IPS-18c (cell line): ENCODE data around the gene NR2C2.

Experiments used
- H3K4me3 ChIP-seq: 2 replicates; pipeline ENCODE4 v1.7.0; 2013; ENCODE audit warnings: low read depth, mild to moderate bottlenecking, low read length, moderate library complexity; ENCODE audit not compliant: insufficient read depth
- H3K9me3 ChIP-seq: one replicate; pipeline ENCODE4 v1.6.1; 2013; ENCODE audit warnings: mild to moderate bottlenecking, low read length, moderate library complexity; ENCODE audit not compliant: control insufficient read depth, insufficient read depth

The NR2C2 gene

DNA sequence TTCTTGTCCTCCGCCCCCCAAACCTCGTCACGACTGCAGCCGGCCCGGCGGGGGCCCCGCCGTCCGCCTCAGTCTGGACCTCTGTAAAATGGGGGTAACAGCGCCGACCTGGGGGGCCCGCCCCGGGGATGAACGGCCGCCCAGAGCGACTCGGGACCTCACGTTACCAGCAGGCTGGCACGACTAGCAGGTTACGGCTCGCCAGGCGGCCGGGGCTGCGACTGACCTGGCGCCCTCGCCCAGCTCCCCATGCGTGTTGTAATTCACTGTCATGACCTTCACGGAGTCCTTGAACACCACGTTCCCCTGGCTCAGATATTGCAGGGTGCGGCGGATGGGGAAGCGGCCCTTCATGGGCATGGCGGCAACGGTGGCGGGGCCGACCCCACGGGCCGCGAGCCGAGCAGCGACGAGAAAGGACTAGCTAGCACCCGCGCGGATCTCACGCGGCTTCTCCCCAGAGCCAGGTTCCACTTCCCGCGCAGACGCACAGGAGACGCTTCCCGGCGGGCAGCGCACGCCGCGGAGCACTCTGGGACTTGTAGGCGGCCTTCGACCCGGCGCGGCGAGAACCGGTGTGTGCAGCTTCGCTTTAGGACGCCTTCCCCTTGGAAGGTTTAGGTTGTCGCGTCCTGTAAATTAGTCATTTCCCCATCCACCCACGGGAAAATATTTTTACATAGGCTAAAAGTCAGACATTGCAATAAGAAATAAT is 117.6 kb downstream of the NR2C2 start, which contains the start of gene MRPS25:
TSS of gene MRPS25 (minus strand) at position 481 of the 715 bp plus-strand sequence. CDS start at position 360, 121 bp downstream.
- Histone ChIP-seq H3K4me3 (peak within 1 kb of the TSS; percentile 91), H3K9me3 (no peaks in the 10 kb centered on the region)

DNA sequence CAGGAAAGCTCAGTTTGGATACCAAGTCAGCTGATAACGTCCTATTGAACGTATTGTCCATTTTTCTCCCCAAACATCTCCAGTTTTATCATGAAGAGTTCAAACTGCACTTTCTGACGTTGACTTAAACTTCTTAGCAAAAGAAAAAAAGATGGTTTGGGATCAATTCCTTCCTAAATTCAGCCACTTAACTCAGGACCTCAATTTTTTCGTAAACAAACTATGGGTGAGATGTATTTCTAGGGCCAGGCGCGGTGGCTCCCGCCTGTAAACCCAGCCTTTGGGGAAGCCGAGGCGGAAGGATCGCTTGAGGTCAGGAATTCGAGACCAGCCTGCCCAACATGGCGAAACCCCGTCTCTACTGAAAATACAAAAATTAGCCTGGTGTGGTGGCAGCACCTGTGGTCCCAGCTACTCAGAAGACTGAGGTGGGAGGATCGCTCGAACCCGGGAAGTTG is 118.2 kb downstream of the NR2C2 start:
- Histone ChIP-seq H3K4me3 (peak overlapping the region; percentile 91), H3K9me3 (no peaks in the 10 kb centered on the region)

GRCh38 chr3:15066467-15066866 is 119.1 kb downstream of the NR2C2 start:
- Histone ChIP-seq H3K9me3 (no peaks in the 10 kb centered on the region), H3K4me3 (no peak overlapping the region)

GRCh38 chr3:15069441-15069840 is 122.1 kb downstream of the NR2C2 start:
- no peaks in the 10 kb centered on the region for H3K9me3 ChIP-seq

DNA sequence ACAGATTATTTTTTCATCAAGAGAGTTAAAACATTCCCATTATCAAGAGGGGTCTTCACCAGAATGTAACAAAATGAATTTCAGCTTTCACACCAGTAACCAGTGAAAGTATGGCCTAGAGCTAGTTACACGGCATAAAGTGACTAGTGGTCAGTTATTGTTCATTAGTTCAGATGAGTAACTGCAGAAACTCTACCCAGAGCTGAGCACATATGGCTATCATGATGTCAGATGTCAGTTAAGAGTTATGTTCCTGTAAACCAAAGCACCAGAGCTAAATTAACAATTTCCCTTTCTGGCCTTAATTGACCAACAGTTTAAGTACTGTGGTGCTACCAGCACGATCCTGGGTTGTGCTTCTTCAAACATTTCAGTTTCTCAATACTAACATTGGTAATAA is 124.3 kb downstream of the NR2C2 start:
- Histone ChIP-seq H3K9me3 (no peaks in the 10 kb centered on the region), H3K4me3 (no peak overlapping the region)

More at GRCh38 chr3:15069441-15069840, 122.1 kb downstream of the NR2C2 start:
- no peak overlapping the region for H3K4me3 ChIP-seq

DNA sequence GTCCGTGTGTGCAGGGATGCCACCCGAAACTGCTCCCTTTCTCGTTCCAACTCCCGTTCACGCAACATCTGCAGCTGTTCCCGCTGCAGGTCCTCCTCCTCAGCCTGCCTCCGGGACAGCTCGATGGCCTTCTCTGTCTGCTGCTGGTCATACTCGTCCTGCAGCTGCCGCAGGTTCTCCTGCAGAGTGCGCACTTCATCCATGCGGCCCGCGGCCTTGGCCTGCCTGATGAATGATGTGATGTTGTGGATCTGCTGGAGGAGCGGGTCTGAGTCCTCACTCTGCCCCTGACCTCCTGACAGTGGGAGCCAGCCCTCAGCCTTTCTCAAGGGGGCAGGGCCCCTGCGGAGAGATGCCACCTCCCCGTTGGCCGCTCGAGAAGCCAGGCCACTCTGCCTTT is 127.1 kb downstream of the NR2C2 start:
- no peak overlapping the region for H3K4me3 ChIP-seq

DNA sequence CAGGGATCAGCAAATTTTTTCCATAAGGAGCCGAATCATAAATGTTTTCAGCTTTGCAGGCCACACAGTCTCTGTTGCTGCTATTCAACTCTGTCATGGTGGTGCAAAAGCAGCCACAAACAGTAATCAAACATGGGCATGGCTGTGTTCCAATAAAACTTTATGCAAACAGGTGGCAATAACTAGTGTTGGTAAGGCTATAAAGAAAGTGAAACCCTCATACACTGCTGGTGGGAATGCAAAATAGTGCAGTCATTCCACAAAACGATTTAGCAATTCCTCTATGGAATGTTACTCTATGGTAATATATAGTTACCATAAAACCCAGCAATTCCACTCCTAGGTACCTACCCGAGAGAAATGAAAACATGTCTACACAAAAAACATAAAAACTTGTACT is 131.7 kb downstream of the NR2C2 start:
- no peaks in the 10 kb centered on the region for H3K9me3 ChIP-seq
- no peak overlapping the region for H3K4me3 ChIP-seq

More for the DNA sequence above, 127.1 kb downstream of the NR2C2 start:
- no peaks in the 10 kb centered on the region for H3K9me3 ChIP-seq

DNA sequence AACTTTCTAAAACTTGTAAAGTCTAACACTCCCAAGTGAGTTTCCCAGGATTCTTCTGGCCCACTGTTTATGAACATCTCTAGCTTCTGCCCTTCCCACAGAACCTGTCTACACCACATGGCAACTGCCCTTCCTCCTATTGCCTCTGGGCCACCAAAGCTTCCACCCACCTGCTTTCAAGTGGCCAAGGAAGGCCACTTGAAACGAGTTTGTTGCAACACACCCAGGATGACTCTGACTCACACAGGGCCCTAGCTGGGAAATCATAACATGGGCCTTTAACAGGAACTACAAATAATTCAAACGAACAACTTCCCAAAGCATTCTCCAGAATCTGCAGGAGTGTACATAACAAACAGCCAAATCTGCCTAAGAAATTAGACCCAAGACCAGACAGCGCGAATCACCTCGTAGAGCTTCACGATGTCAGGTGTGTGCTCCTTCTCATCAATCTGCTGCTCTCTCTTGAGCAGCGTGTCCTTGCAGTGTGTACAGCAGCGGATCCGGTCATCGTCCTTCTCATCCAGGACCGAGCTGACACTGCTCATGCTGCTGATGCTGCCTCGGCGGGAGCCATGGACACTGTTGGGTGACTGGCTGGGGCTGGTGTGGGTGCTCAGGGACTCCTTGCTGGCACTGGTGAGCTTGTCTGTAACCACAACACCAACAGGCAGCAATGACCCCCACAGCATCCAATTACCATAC is 134.7 kb downstream of the NR2C2 start:
- no peak overlapping the region for H3K4me3 ChIP-seq

GRCh38 chr3:15083252-15083651 is 135.9 kb downstream of the NR2C2 start:
- H3K4me3 ChIP-seq, result no peak overlapping the region
- no peaks in the 10 kb centered on the region for H3K9me3 ChIP-seq

More for the DNA sequence above, 134.7 kb downstream of the NR2C2 start:
- H3K9me3 ChIP-seq, result no peaks in the 10 kb centered on the region

DNA sequence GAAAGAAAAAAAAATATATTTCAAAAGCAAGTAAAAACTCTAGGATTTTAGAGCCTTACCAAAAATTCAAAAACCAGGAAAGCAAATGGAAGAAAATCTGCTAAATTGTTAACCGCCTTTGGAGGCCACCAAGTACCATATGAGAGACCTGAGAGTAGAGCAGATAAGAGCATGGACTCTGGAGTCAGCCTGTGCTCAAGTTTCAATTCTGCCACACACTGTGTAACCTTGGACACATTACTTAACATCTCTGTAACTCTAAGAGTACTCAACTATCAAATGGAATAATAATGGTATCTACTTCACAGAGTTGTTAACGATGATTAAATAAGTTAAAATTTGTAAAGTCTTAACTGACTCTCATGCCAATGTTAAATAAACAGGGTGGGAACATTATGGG is 138.9 kb downstream of the NR2C2 start:
- no peaks in the 10 kb centered on the region for H3K9me3 ChIP-seq

GRCh38 chr3:15086699-15087098 is 139.3 kb downstream of the NR2C2 start:
- Histone ChIP-seq H3K4me3 (no peak overlapping the region), H3K9me3 (no peaks in the 10 kb centered on the region)

More for the DNA sequence above, 138.9 kb downstream of the NR2C2 start:
- no peak overlapping the region for H3K4me3 ChIP-seq

DNA sequence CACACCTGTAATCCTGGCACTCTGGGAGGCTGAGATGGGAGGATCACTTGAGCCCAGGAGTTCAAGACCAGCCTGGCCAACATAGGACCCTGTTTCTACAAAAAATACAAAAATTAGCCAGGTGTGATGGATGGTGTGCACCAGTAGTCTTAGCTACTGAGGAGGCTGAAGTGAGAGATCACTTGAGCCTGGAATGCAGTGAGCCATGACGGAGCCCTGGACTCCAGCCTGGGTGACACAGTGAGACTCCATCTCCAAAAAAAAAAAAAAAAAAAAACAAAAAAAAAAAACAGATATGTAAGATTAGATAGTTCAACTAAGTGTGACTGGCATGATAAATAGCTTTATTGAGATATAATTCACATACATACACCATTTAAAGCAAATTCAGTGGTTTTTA is 141.8 kb downstream of the NR2C2 start:
- no peaks in the 10 kb centered on the region for H3K9me3 ChIP-seq
- H3K4me3 ChIP-seq, result no peak overlapping the region

- Histone ChIP-seq H3K9me3 (no peaks in the 10 kb centered on the region), H3K4me3 (no peak overlapping the region)
Measured at GRCh38 chr3:15091575-15091974, 144.2 kb downstream of the NR2C2 start.

- Histone ChIP-seq H3K4me3 (no peak overlapping the region), H3K9me3 (no peaks in the 10 kb centered on the region)
Measured at GRCh38 chr3:15092686-15093085, 145.3 kb downstream of the NR2C2 start.

DNA sequence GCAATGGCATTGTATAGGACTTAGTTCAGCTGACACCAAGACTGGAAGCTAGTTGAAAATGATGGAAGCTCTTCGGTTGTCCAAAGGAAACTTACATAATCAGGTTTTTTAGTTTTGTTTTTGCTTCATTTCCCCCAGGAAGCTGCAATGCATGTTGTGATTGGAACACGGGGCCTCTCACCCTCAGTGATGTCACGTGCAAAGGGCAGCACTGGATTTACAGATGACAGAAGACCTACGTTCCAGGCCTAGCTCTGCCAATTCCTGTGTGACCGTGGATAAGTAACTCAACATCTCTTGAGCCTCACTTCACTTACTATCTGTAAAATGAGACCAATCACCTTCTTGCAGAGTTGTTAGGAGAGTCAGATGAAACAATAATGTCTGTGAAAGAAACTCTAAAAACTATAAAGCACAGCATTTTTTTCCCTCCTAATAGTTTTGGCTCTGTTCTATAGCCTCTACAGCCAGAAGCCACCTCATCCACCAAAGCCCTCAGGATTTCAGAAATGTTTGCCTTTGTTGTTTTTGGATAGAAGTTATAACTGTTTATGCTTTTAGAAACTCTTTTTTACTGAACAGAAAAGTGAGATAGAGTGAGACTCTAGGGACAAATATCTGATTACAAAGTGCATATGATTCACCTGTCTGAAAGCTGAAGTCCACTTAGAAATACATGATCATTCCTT is 146.9 kb downstream of the NR2C2 start:
- no peak overlapping the region for H3K4me3 ChIP-seq
- H3K9me3 ChIP-seq, result no peaks in the 10 kb centered on the region

GRCh38 chr3:15096046-15096445 is 148.7 kb downstream of the NR2C2 start:
- Histone ChIP-seq H3K9me3 (peaks cover under 1% of the 10 kb centered on the region), H3K4me3 (no peak overlapping the region)

DNA sequence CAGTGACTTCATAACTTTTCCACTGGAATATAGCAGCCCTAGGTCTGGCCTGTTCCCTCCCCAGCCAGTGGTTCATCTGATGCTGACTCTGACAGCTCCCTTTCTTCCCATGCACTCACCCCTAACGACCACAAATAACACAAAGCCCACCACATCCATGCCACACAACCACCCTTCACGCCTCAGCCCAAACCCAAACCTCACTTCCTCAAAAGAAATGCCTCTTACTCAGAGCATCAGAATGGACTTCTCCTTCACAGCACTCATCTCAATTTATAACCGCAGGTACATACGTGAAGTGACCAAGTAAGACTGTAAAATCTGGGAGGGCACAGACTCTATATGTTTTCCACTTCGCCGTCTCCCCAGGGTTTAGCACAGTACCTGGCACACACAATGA is 150.5 kb downstream of the NR2C2 start:
- H3K4me3 ChIP-seq, result peak overlapping the region; percentile 95; the same call in 1 of the 2 replicates
- H3K9me3 ChIP-seq, result peaks cover 3% of the 10 kb centered on the region
